CD4-positive, alpha-beta T cell treated with Interleukin-17A for 1 hour (primary cell): Measurements from ENCODE around the gene ARHGEF11.
A peak's percentile ranks its signal among the peaks of the same experiment; 100 is the strongest.

Experiments
- DNase-seq: peaks from one replicate; pipeline ENCODE4 v3.0.0-alpha.2; 2020

The ARHGEF11 gene

GRCh38 chr1:156999596-157000320 is 45.8 kb downstream of the ARHGEF11 start:
- no peak for DNase-seq

- DNase-seq = no peak
These were observed 46.6 kb downstream of the ARHGEF11 start for GRCh38 chr1:156998840-156999500.

- DNase-seq = no peak
These were observed 47.2 kb downstream of the ARHGEF11 start for GRCh38 chr1:156998301-156998700.

- no peak for DNase-seq
These were observed 50.1 kb downstream of the ARHGEF11 start for GRCh38 chr1:156995412-156995811.

- DNase-seq = no peak
These were observed 51.3 kb downstream of the ARHGEF11 start for GRCh38 chr1:156994277-156994676.

- no peak for DNase-seq
These were observed 52.0 kb downstream of the ARHGEF11 start for GRCh38 chr1:156993426-156994147.

- DNase-seq = no peak
These were observed 53.3 kb downstream of the ARHGEF11 start for GRCh38 chr1:156992215-156992614.

- no peak for DNase-seq
These were observed 57.8 kb downstream of the ARHGEF11 start for GRCh38 chr1:156987715-156988114.

GRCh38 chr1:156980551-156980950 is 65.0 kb downstream of the ARHGEF11 start:
- DNase-seq = no peak

GRCh38 chr1:156975084-156975483 is 70.5 kb downstream of the ARHGEF11 start:
- DNase-seq = no peak

- no peak for DNase-seq
These were observed 72.1 kb downstream of the ARHGEF11 start for GRCh38 chr1:156973417-156973816.

GRCh38 chr1:156970017-156970416 is 75.5 kb downstream of the ARHGEF11 start:
- peak; percentile 30 for DNase-seq

GRCh38 chr1:156969496-156969895 is 76.0 kb downstream of the ARHGEF11 start:
- no peak for DNase-seq

- no peak for DNase-seq
These were observed 81.1 kb downstream of the ARHGEF11 start for GRCh38 chr1:156964441-156964840.

- DNase-seq = peak; percentile 57
These were observed 81.9 kb downstream of the ARHGEF11 start for GRCh38 chr1:156963621-156964020.

GRCh38 chr1:156961709-156962108 is 83.8 kb downstream of the ARHGEF11 start:
- DNase-seq = peak; percentile 52

GRCh38 chr1:156959925-156960324 is 85.6 kb downstream of the ARHGEF11 start:
- no peak for DNase-seq

- DNase-seq = no peak
These were observed 86.1 kb downstream of the ARHGEF11 start for GRCh38 chr1:156959414-156959813.

- DNase-seq = no peak
These were observed 87.3 kb downstream of the ARHGEF11 start for GRCh38 chr1:156958247-156958714.

GRCh38 chr1:156957634-156958033 is 87.9 kb downstream of the ARHGEF11 start:
- no peak for DNase-seq

GRCh38 chr1:156956333-156956732 is 89.2 kb downstream of the ARHGEF11 start:
- DNase-seq = no peak

- no peak for DNase-seq
These were observed 92.0 kb downstream of the ARHGEF11 start for GRCh38 chr1:156953571-156953970.

GRCh38 chr1:156951371-156951770 is 94.2 kb downstream of the ARHGEF11 start:
- no peak for DNase-seq

GRCh38 chr1:156949127-156949526 is 96.4 kb downstream of the ARHGEF11 start:
- DNase-seq = no peak
